Measurements from ENCODE around the gene FTO.

FTO gene

GRCh38 chr16:53913920-53914319 is 210.0 kb downstream of the FTO start:
- H3K9ac ChIP-seq (ENCODE audit: low read length) = no peak overlapping the region
- no peaks in the 10 kb centered on the region for H3K36me3 ChIP-seq (ENCODE audit: control insufficient read depth, insufficient read depth, low read length)
- H3K4me3 ChIP-seq (ENCODE audit: low read depth, low read length) = no peak overlapping the region
- H3K4me1 ChIP-seq (ENCODE audit: control insufficient read depth, insufficient read depth, low read length) = peaks cover 21% of the 10 kb centered on the region
- H3K9me3 ChIP-seq (ENCODE audit: control insufficient read depth, insufficient read depth, low read depth, low read length) = no peaks in the 10 kb centered on the region
- no peak overlapping the region for H3K27ac ChIP-seq (ENCODE audit: low read depth, low read length)
- no peaks in the 10 kb centered on the region for H3K27me3 ChIP-seq (ENCODE audit: control insufficient read depth, insufficient read depth, low read length)

- Histone ChIP-seq H3K27ac (ENCODE audit: low read depth, low read length) (no peak overlapping the region), H3K9ac (ENCODE audit: low read length) (no peak overlapping the region), H3K9me3 (ENCODE audit: control insufficient read depth, insufficient read depth, low read depth, low read length) (no peaks in the 10 kb centered on the region), H3K27me3 (ENCODE audit: control insufficient read depth, insufficient read depth, low read length) (no peaks in the 10 kb centered on the region), H3K4me3 (ENCODE audit: low read depth, low read length) (no peak overlapping the region), H3K36me3 (ENCODE audit: control insufficient read depth, insufficient read depth, low read length) (no peaks in the 10 kb centered on the region), H3K4me1 (ENCODE audit: control insufficient read depth, insufficient read depth, low read length) (peaks cover 21% of the 10 kb centered on the region)
Measured at GRCh38 chr16:53914736-53915135, 210.8 kb downstream of the FTO start.

DNA sequence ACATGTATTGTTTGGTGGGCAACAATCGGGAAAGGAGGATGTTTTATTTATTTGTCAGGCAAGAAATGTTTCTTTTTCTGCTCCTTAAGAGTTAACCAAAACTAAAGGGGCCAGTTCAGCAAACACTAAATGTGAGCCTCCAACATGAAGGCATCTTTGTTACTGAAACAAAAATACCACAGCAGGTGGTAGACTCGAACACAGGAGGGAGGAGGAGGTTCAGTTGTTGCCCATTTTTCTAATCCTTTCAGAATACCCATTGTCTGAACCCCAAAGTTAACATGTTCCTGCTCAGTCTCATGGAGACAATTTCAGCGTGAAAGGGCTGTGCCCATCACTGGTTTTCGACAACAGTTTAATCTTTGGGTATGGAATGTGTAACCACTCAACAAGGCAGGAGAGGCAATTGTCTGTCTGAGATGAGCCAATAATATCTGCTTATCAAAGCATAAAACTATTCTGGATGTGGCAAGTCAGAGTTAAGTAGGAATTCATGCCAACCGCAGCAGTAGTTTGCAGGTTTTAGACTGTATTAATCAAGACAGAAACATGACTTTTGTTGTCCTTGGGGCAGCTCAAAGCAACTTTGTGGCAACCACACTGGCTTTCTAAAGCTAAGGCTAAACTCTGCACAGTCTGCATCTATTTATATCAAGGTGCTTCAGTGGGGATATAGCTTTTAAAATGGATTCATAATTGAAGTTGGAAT is 211.7 kb downstream of the FTO start:
- Histone ChIP-seq H3K4me1 (ENCODE audit: control insufficient read depth, insufficient read depth, low read length) (peaks cover 21% of the 10 kb centered on the region), H3K4me3 (ENCODE audit: low read depth, low read length) (no peak overlapping the region), H3K9ac (ENCODE audit: low read length) (no peak overlapping the region), H3K27me3 (ENCODE audit: control insufficient read depth, insufficient read depth, low read length) (no peaks in the 10 kb centered on the region), H3K9me3 (ENCODE audit: control insufficient read depth, insufficient read depth, low read depth, low read length) (no peaks in the 10 kb centered on the region), H3K27ac (ENCODE audit: low read depth, low read length) (no peak overlapping the region), H3K36me3 (ENCODE audit: control insufficient read depth, insufficient read depth, low read length) (no peaks in the 10 kb centered on the region)

- no peaks in the 10 kb centered on the region for H3K36me3 ChIP-seq (ENCODE audit: control insufficient read depth, insufficient read depth, low read length)
- H3K9ac ChIP-seq (ENCODE audit: low read length) = no peak overlapping the region
- no peaks in the 10 kb centered on the region for H3K9me3 ChIP-seq (ENCODE audit: control insufficient read depth, insufficient read depth, low read depth, low read length)
- H3K4me1 ChIP-seq (ENCODE audit: control insufficient read depth, insufficient read depth, low read length) = peaks cover 22% of the 10 kb centered on the region; the same call in 1 of the 2 replicates
- no peak overlapping the region for H3K4me3 ChIP-seq (ENCODE audit: low read depth, low read length)
- no peak overlapping the region for H3K27ac ChIP-seq (ENCODE audit: low read depth, low read length)
- H3K27me3 ChIP-seq (ENCODE audit: control insufficient read depth, insufficient read depth, low read length) = no peaks in the 10 kb centered on the region
Measured at GRCh38 chr16:53920988-53921387, 217.0 kb downstream of the FTO start.

DNA sequence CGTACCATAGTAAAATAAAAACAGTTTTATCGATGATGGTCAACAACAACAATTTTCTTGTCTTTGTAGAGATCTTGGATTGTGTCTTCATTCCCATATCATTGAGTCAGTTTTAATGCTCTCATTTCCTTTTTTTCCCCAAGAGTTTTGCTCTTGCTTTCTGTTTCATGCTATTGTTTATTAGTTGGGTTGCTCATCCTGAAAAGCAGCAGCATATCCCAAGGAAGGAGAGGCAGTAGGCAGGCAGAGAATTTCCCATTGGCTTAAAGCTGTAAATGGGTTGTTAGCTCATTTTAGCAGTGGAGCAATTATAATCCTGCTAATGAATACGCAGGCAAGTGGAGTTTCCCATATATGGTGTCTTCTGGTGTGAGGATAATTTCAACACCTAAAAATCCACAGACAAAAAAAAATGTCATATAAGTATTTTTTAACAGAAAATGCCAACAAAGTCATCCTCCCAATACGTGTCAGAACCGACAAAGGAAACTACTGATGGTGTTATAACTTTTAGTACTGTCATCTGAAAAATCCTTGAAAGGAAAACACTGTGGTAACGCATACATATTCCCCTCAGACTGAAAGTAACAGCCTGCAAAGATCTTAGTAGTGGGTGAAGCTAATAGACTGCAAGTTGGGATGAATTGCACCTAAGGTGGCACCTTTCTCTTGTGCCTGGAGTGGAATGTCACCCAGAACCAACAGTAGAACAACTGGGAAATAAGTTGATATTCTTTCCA is 218.3 kb downstream of the FTO start:
- no peak overlapping the region for H3K27ac ChIP-seq (ENCODE audit: low read depth, low read length)
- no peak overlapping the region for H3K4me3 ChIP-seq (ENCODE audit: low read depth, low read length)
- H3K9ac ChIP-seq (ENCODE audit: low read length) = no peak overlapping the region

GRCh38 chr16:53922807-53923571 is 219.0 kb downstream of the FTO start:
- H3K9ac ChIP-seq (ENCODE audit: low read length) = no peak overlapping the region
- H3K4me1 ChIP-seq (ENCODE audit: control insufficient read depth, insufficient read depth, low read length) = peaks cover 22% of the 10 kb centered on the region; the same call in 1 of the 2 replicates
- no peaks in the 10 kb centered on the region for H3K27me3 ChIP-seq (ENCODE audit: control insufficient read depth, insufficient read depth, low read length)
- no peak overlapping the region for H3K27ac ChIP-seq (ENCODE audit: low read depth, low read length)
- H3K4me3 ChIP-seq (ENCODE audit: low read depth, low read length) = no peak overlapping the region
- no peaks in the 10 kb centered on the region for H3K9me3 ChIP-seq (ENCODE audit: control insufficient read depth, insufficient read depth, low read depth, low read length)
- no peaks in the 10 kb centered on the region for H3K36me3 ChIP-seq (ENCODE audit: control insufficient read depth, insufficient read depth, low read length)

More for the DNA sequence above, 218.3 kb downstream of the FTO start:
- H3K36me3 ChIP-seq (ENCODE audit: control insufficient read depth, insufficient read depth, low read length) = no peaks in the 10 kb centered on the region
- H3K4me1 ChIP-seq (ENCODE audit: control insufficient read depth, insufficient read depth, low read length) = peaks cover 22% of the 10 kb centered on the region; the same call in 1 of the 2 replicates
- no peaks in the 10 kb centered on the region for H3K9me3 ChIP-seq (ENCODE audit: control insufficient read depth, insufficient read depth, low read depth, low read length)
- H3K27me3 ChIP-seq (ENCODE audit: control insufficient read depth, insufficient read depth, low read length) = no peaks in the 10 kb centered on the region

- H3K9ac ChIP-seq (ENCODE audit: low read length) = no peak overlapping the region
- H3K9me3 ChIP-seq (ENCODE audit: control insufficient read depth, insufficient read depth, low read depth, low read length) = no peaks in the 10 kb centered on the region
- no peak overlapping the region for H3K27ac ChIP-seq (ENCODE audit: low read depth, low read length)
- H3K4me1 ChIP-seq (ENCODE audit: control insufficient read depth, insufficient read depth, low read length) = peaks cover 22% of the 10 kb centered on the region; the same call in 1 of the 2 replicates
- H3K4me3 ChIP-seq (ENCODE audit: low read depth, low read length) = no peak overlapping the region
- H3K27me3 ChIP-seq (ENCODE audit: control insufficient read depth, insufficient read depth, low read length) = no peaks in the 10 kb centered on the region
- no peaks in the 10 kb centered on the region for H3K36me3 ChIP-seq (ENCODE audit: control insufficient read depth, insufficient read depth, low read length)
Measured at GRCh38 chr16:53924331-53925106, 220.6 kb downstream of the FTO start.

DNA sequence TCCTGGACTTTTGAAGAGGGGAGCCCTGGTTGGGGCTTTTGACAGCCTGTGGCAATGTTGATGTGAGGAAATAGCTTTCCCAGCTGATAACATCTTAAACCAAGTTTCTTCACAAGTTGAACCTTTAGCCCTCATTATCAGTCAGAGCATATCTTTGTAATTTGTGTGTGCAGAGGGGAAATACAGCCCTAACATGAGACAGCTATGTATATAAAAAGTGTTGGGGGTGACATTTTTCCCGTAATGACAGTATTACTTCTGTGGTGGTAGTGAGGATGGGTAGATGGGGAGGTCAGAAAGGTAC is 221.1 kb downstream of the FTO start:
- Histone ChIP-seq H3K27ac (ENCODE audit: low read depth, low read length) (no peak overlapping the region), H3K4me3 (ENCODE audit: low read depth, low read length) (no peak overlapping the region), H3K36me3 (ENCODE audit: control insufficient read depth, insufficient read depth, low read length) (no peaks in the 10 kb centered on the region), H3K4me1 (ENCODE audit: control insufficient read depth, insufficient read depth, low read length) (peaks cover 22% of the 10 kb centered on the region; the same call in 1 of the 2 replicates), H3K9me3 (ENCODE audit: control insufficient read depth, insufficient read depth, low read depth, low read length) (no peaks in the 10 kb centered on the region), H3K27me3 (ENCODE audit: control insufficient read depth, insufficient read depth, low read length) (no peaks in the 10 kb centered on the region), H3K9ac (ENCODE audit: low read length) (no peak overlapping the region)

DNA sequence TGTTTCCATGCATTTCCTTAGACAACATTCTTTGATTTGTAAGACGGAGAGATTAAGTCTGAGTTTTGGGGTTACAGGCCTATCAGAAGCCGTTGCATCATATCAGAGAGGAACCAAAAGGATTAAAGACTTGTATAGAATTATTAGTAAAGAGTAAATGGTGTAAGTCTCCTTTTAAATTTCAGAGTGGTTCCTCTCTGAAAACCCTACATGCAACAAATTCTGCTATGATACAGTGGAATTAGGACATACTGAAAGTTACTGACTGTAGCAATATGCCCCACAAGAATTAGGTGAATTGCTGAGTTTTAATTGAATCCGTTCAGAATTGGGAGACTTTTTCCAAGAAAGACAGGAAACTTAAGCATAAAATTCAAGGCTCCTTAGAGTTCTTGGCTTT is 221.6 kb downstream of the FTO start:
- Histone ChIP-seq H3K9ac (ENCODE audit: low read length) (no peak overlapping the region), H3K27me3 (ENCODE audit: control insufficient read depth, insufficient read depth, low read length) (no peaks in the 10 kb centered on the region), H3K27ac (ENCODE audit: low read depth, low read length) (no peak overlapping the region), H3K4me1 (ENCODE audit: control insufficient read depth, insufficient read depth, low read length) (peaks cover 22% of the 10 kb centered on the region; the same call in 1 of the 2 replicates), H3K36me3 (ENCODE audit: control insufficient read depth, insufficient read depth, low read length) (no peaks in the 10 kb centered on the region), H3K4me3 (ENCODE audit: low read depth, low read length) (no peak overlapping the region), H3K9me3 (ENCODE audit: control insufficient read depth, insufficient read depth, low read depth, low read length) (no peaks in the 10 kb centered on the region)

- Histone ChIP-seq H3K36me3 (ENCODE audit: control insufficient read depth, insufficient read depth, low read length) (no peaks in the 10 kb centered on the region), H3K4me1 (ENCODE audit: control insufficient read depth, insufficient read depth, low read length) (peaks cover 19% of the 10 kb centered on the region; the same call in 1 of the 2 replicates), H3K9me3 (ENCODE audit: control insufficient read depth, insufficient read depth, low read depth, low read length) (no peaks in the 10 kb centered on the region), H3K4me3 (ENCODE audit: low read depth, low read length) (no peak overlapping the region), H3K9ac (ENCODE audit: low read length) (no peak overlapping the region), H3K27ac (ENCODE audit: low read depth, low read length) (no peak overlapping the region), H3K27me3 (ENCODE audit: control insufficient read depth, insufficient read depth, low read length) (no peaks in the 10 kb centered on the region)
Measured at GRCh38 chr16:53926209-53926608, 222.3 kb downstream of the FTO start.

Data from HUES6 (cell line).